H9 (cell line): ENCODE measurements around the gene SRD5A3. TPM values are rescaled to one million over a fixed set of nuclear protein-coding genes. Genes with fewer than 3 reads are reported as not detected.

Source experiments
- DNase-seq: peaks from one replicate; pipeline ENCODE4 v3.0.0-alpha.2; 2017
- H2AFZ ChIP-seq: one replicate; pipeline ENCODE4 v1.6.1; 2013; ENCODE audit warnings: mild to moderate bottlenecking, low read length, control low read depth, moderate library complexity
- H2AK5ac ChIP-seq: 2 replicates; pipeline ENCODE4 v1.6.1; 2013; ENCODE audit warnings: low read length, control low read depth, mixed read lengths; ENCODE audit not compliant: insufficient read length
- H2BK120ac ChIP-seq: one replicate; pipeline ENCODE4 v1.6.1; 2013; ENCODE audit warnings: low read depth, mild to moderate bottlenecking, low read length, control low read depth, inconsistent platforms; ENCODE audit not compliant: poor library complexity, severe bottlenecking
- H2BK12ac ChIP-seq: 2 replicates; pipeline ENCODE4 v1.6.1; 2013; ENCODE audit warnings: low read length, control low read depth, mixed read lengths, low read depth; ENCODE audit not compliant: insufficient read length
- H2BK15ac ChIP-seq: 2 replicates; pipeline ENCODE4 v1.6.1; 2013; ENCODE audit warnings: low read depth, low read length, control low read depth
- H2BK20ac ChIP-seq: one replicate; pipeline ENCODE4 v1.6.1; 2013; ENCODE audit warnings: low read depth, mild to moderate bottlenecking, low read length, control low read depth, inconsistent platforms; ENCODE audit not compliant: poor library complexity, severe bottlenecking
- H2BK5ac ChIP-seq: 2 replicates; pipeline ENCODE4 v1.6.1; 2013; ENCODE audit warnings: low read length, control low read depth, mixed read lengths; ENCODE audit not compliant: insufficient read length
- H3K14ac ChIP-seq: 2 replicates; pipeline ENCODE4 v1.6.1; 2013; ENCODE audit warnings: low read length, control low read depth; ENCODE audit not compliant: insufficient read depth
- H3K18ac ChIP-seq: 2 replicates; pipeline ENCODE4 v1.6.1; 2013; ENCODE audit warnings: low read depth, mild to moderate bottlenecking, mixed read lengths, low read length, control low read depth; ENCODE audit not compliant: insufficient read length
- H3K23ac ChIP-seq: 2 replicates; pipeline ENCODE4 v1.6.1; 2013; ENCODE audit warnings: low read length, control low read depth, mixed read lengths, low read depth; ENCODE audit not compliant: insufficient read length
- H3K23me2 ChIP-seq: 2 replicates; pipeline ENCODE4 v1.6.1; 2013; ENCODE audit warnings: low read depth, mild to moderate bottlenecking, mixed read lengths, low read length, control low read depth; ENCODE audit not compliant: insufficient read length, poor library complexity, severe bottlenecking
- H3K27ac ChIP-seq: 2 replicates; pipeline ENCODE4 v1.5.1; 2013; ENCODE audit warnings: low read length, control low read depth, mixed read lengths, low read depth; ENCODE audit not compliant: insufficient read length
- H3K27me3 ChIP-seq: 2 replicates; pipeline ENCODE4 v1.6.1; 2013; ENCODE audit warnings: low read length, control low read depth, inconsistent platforms; ENCODE audit not compliant: insufficient read depth
- H3K4ac ChIP-seq: 2 replicates; pipeline ENCODE4 v1.6.1; 2013; ENCODE audit warnings: low read depth, mild to moderate bottlenecking, control low read depth, inconsistent platforms, low read length, moderate library complexity
- H3K4me1 ChIP-seq: 2 replicates; pipeline ENCODE4 v1.6.1; 2013; ENCODE audit warnings: low read length, control low read depth, inconsistent platforms; ENCODE audit not compliant: insufficient read depth
- H3K4me2 ChIP-seq: 2 replicates; pipeline ENCODE4 v1.6.1; 2013; ENCODE audit warnings: low read length, control low read depth, mixed read lengths; ENCODE audit not compliant: insufficient read length, insufficient read depth
- H3K56ac ChIP-seq: 2 replicates; pipeline ENCODE4 v1.6.1; 2013; ENCODE audit warnings: low read depth, mild to moderate bottlenecking, mixed read lengths, low read length, control low read depth; ENCODE audit not compliant: insufficient read length
- H3K79me1 ChIP-seq: 2 replicates; pipeline ENCODE4 v1.6.1; 2013; ENCODE audit warnings: low read depth, mild to moderate bottlenecking, moderate library complexity, low read length, control low read depth, inconsistent platforms; ENCODE audit not compliant: insufficient read depth, poor library complexity, severe bottlenecking
- H3K79me2 ChIP-seq: 2 replicates; pipeline ENCODE4 v1.6.1; 2013; ENCODE audit warnings: low read length, control low read depth, inconsistent platforms; ENCODE audit not compliant: insufficient read depth
- H3K9ac ChIP-seq: 2 replicates; pipeline ENCODE4 v1.6.1; 2013; ENCODE audit warnings: low read length, control low read depth, mixed read lengths; ENCODE audit not compliant: insufficient read length; ENCODE audit errors: extremely low read depth
- H3K9me3 ChIP-seq: one replicate; pipeline ENCODE4 v1.6.1; 2013; ENCODE audit warnings: low read depth, low read length, inconsistent platforms; ENCODE audit not compliant: control insufficient read depth
- H3T11ph ChIP-seq: one replicate; pipeline ENCODE4 v1.6.1; 2013; ENCODE audit warnings: mild to moderate bottlenecking, low read length, control low read depth, inconsistent platforms
- H4K20me1 ChIP-seq: one replicate; pipeline ENCODE4 v1.6.1; 2013; ENCODE audit not compliant: control insufficient read depth, insufficient read length, insufficient read depth
- H4K5ac ChIP-seq: 2 replicates; pipeline ENCODE4 v1.6.1; 2013; ENCODE audit warnings: low read depth, mild to moderate bottlenecking, mixed read lengths, low read length, control low read depth; ENCODE audit not compliant: insufficient read length
- H4K8ac ChIP-seq: replicated peaks from 2 replicates; pipeline ENCODE4 v1.6.1; 2013; ENCODE audit warnings: low read length, control low read depth, mixed read lengths, low read depth; ENCODE audit not compliant: insufficient read length
- H4K91ac ChIP-seq: 2 replicates; pipeline ENCODE4 v1.6.1; 2013; ENCODE audit warnings: low read depth, mild to moderate bottlenecking, moderate library complexity, mixed read lengths, low read length, control low read depth; ENCODE audit not compliant: insufficient read length
- H3K27ac Mint-ChIP-seq, 3 experiments: 2 replicates in 2 of 3; 3 replicates in 1 of 3; pipeline ENCODE4 v1.8.0; 2020 to 2021; ENCODE audit warnings: mixed read lengths in 3 of 3, mild to moderate bottlenecking in 1 of 3, moderate library complexity in 1 of 3
- H3K27me3 Mint-ChIP-seq: 2 replicates; pipeline ENCODE4 v1.8.0; 2021; ENCODE audit warnings: low read depth, mild to moderate bottlenecking, moderate library complexity, mixed read lengths
- H3K36me3 Mint-ChIP-seq, 3 experiments: 2 replicates in 2 of 3; 3 replicates in 1 of 3; pipeline ENCODE4 v1.8.0; 2020 to 2021; ENCODE audit warnings: low read depth in 3 of 3, mixed read lengths in 3 of 3; ENCODE audit not compliant: insufficient read depth in 1 of 3
- H3K4me1 Mint-ChIP-seq, 2 experiments: 2 replicates each; pipeline ENCODE4 v1.8.0; 2020; ENCODE audit warnings: mixed read lengths in 2 of 2
- H3K4me3 Mint-ChIP-seq, 2 experiments: 2 replicates in 1 of 2; 3 replicates in 1 of 2; pipeline ENCODE4 v1.8.0; 2020 to 2021; ENCODE audit warnings: mild to moderate bottlenecking in 2 of 2, mixed read lengths in 2 of 2, moderate library complexity in 1 of 2
- H3K9me3 Mint-ChIP-seq, 2 experiments: 2 replicates in 1 of 2; 3 replicates in 1 of 2; pipeline ENCODE4 v1.8.0; 2020; ENCODE audit warnings: mild to moderate bottlenecking in 2 of 2, mixed read lengths in 2 of 2, moderate library complexity in 1 of 2
- CTCF ChIP-seq: fragments of 200-600 bp; sonication (generic); conservative IDR thresholded peaks from 3 replicates; pipeline ENCODE4 v1.8.0; 2021; ENCODE audit warnings: antibody characterized with exemption, mild to moderate bottlenecking
- WGBS: extraction: QIAGEN DNeasy Blood & Tissue Kit; methylation state at CpG from one replicate; pipeline ENCODE4 v1.1.7; 2013; ENCODE audit warnings: missing lambda C conversion rate, low lambda C conversion rate, mixed read lengths; ENCODE audit not compliant: insufficient read length; ENCODE audit errors: extremely low coverage; 5-methylcytosine and 5-hydroxymethylcytosine counted together
- total RNA-seq: library from RNA; stranded (reverse); gene quantifications from 2 replicates; pipeline ENCODE4 v1.2.1, GENCODE V29; 2021

The SRD5A3 gene
- total RNA-seq, 1 experiment from 2014 or later = 35.0 TPM

- Histone ChIP-seq H2BK20ac (no peak overlapping the region), H3K27me3 (no peaks in the 10 kb centered on the region), H3T11ph (no peak overlapping the region), H3K23me2 (no peaks in the 10 kb centered on the region), H3K4me2 (no peak overlapping the region), H4K5ac (no peak overlapping the region), H3K23ac (no peak overlapping the region), H3K56ac (no peak overlapping the region), H3K4ac (no peak overlapping the region), H3K27ac (no peak overlapping the region), H4K8ac (no peak overlapping the region), H3K79me2 (no peaks in the 10 kb centered on the region), H2BK12ac (no peak overlapping the region), H3K79me1 (no peaks in the 10 kb centered on the region), H3K14ac (no peak overlapping the region), H3K18ac (no peak overlapping the region), H2BK5ac (no peak overlapping the region), H2BK120ac (no peak overlapping the region), H4K20me1 (no peaks in the 10 kb centered on the region), H3K9me3 (no peaks in the 10 kb centered on the region), H3K4me1 (no peaks in the 10 kb centered on the region), H4K91ac (no peak overlapping the region), H2BK15ac (no peak overlapping the region), H2AFZ (no peak overlapping the region), H3K9ac (no peak overlapping the region), H2AK5ac (no peak overlapping the region)
- Mint-ChIP-seq H3K4me3 (no peak overlapping the region), H3K27me3 (no peaks in the 10 kb centered on the region), H3K4me1 (no peaks in the 10 kb centered on the region), H3K36me3 (peaks cover 0 to 3% (median 0%) of the 10 kb centered on the region in 3 experiments; a peak in 2 of 7 replicates), H3K9me3 (peaks cover 3 to 11% of the 10 kb centered on the region in 2 experiments; a peak in 3 of 5 replicates), H3K27ac (no peak overlapping the region)
- DNase-seq = no peak
- TF ChIP-seq CTCF = no peak
- WGBS = no CpG with 5 or more reads among the region's 3 CpGs
These were observed 41.7 kb upstream of the SRD5A3 start for GRCh38 chr4:55304303-55304702.
